H9 (cell line): ENCODE data around the gene FFAR3. TPM values are rescaled to one million over a fixed set of nuclear protein-coding genes. Genes with fewer than 3 reads are reported as not detected.

ENCODE experiments used
- DNase-seq: peaks from one replicate; pipeline ENCODE4 v3.0.0-alpha.2; 2017
- H2AFZ ChIP-seq: one replicate; pipeline ENCODE4 v1.6.1; 2013; ENCODE audit warnings: mild to moderate bottlenecking, low read length, control low read depth, moderate library complexity
- H2AK5ac ChIP-seq: 2 replicates; pipeline ENCODE4 v1.6.1; 2013; ENCODE audit warnings: low read length, control low read depth, mixed read lengths; ENCODE audit not compliant: insufficient read length
- H2BK120ac ChIP-seq: one replicate; pipeline ENCODE4 v1.6.1; 2013; ENCODE audit warnings: low read depth, mild to moderate bottlenecking, low read length, control low read depth, inconsistent platforms; ENCODE audit not compliant: poor library complexity, severe bottlenecking
- H2BK12ac ChIP-seq: 2 replicates; pipeline ENCODE4 v1.6.1; 2013; ENCODE audit warnings: low read length, control low read depth, mixed read lengths, low read depth; ENCODE audit not compliant: insufficient read length
- H2BK15ac ChIP-seq: 2 replicates; pipeline ENCODE4 v1.6.1; 2013; ENCODE audit warnings: low read depth, low read length, control low read depth
- H2BK20ac ChIP-seq: one replicate; pipeline ENCODE4 v1.6.1; 2013; ENCODE audit warnings: low read depth, mild to moderate bottlenecking, low read length, control low read depth, inconsistent platforms; ENCODE audit not compliant: poor library complexity, severe bottlenecking
- H2BK5ac ChIP-seq: 2 replicates; pipeline ENCODE4 v1.6.1; 2013; ENCODE audit warnings: low read length, control low read depth, mixed read lengths; ENCODE audit not compliant: insufficient read length
- H3K14ac ChIP-seq: 2 replicates; pipeline ENCODE4 v1.6.1; 2013; ENCODE audit warnings: low read length, control low read depth; ENCODE audit not compliant: insufficient read depth
- H3K18ac ChIP-seq: 2 replicates; pipeline ENCODE4 v1.6.1; 2013; ENCODE audit warnings: low read depth, mild to moderate bottlenecking, mixed read lengths, low read length, control low read depth; ENCODE audit not compliant: insufficient read length
- H3K23ac ChIP-seq: 2 replicates; pipeline ENCODE4 v1.6.1; 2013; ENCODE audit warnings: low read length, control low read depth, mixed read lengths, low read depth; ENCODE audit not compliant: insufficient read length
- H3K23me2 ChIP-seq: 2 replicates; pipeline ENCODE4 v1.6.1; 2013; ENCODE audit warnings: low read depth, mild to moderate bottlenecking, mixed read lengths, low read length, control low read depth; ENCODE audit not compliant: insufficient read length, poor library complexity, severe bottlenecking
- H3K27ac ChIP-seq: 2 replicates; pipeline ENCODE4 v1.5.1; 2013; ENCODE audit warnings: low read length, control low read depth, mixed read lengths, low read depth; ENCODE audit not compliant: insufficient read length
- H3K27me3 ChIP-seq: 2 replicates; pipeline ENCODE4 v1.6.1; 2013; ENCODE audit warnings: low read length, control low read depth, inconsistent platforms; ENCODE audit not compliant: insufficient read depth
- H3K4ac ChIP-seq: 2 replicates; pipeline ENCODE4 v1.6.1; 2013; ENCODE audit warnings: low read depth, mild to moderate bottlenecking, control low read depth, inconsistent platforms, low read length, moderate library complexity
- H3K4me1 ChIP-seq: 2 replicates; pipeline ENCODE4 v1.6.1; 2013; ENCODE audit warnings: low read length, control low read depth, inconsistent platforms; ENCODE audit not compliant: insufficient read depth
- H3K4me2 ChIP-seq: 2 replicates; pipeline ENCODE4 v1.6.1; 2013; ENCODE audit warnings: low read length, control low read depth, mixed read lengths; ENCODE audit not compliant: insufficient read length, insufficient read depth
- H3K56ac ChIP-seq: 2 replicates; pipeline ENCODE4 v1.6.1; 2013; ENCODE audit warnings: low read depth, mild to moderate bottlenecking, mixed read lengths, low read length, control low read depth; ENCODE audit not compliant: insufficient read length
- H3K79me1 ChIP-seq: 2 replicates; pipeline ENCODE4 v1.6.1; 2013; ENCODE audit warnings: low read depth, mild to moderate bottlenecking, moderate library complexity, low read length, control low read depth, inconsistent platforms; ENCODE audit not compliant: insufficient read depth, poor library complexity, severe bottlenecking
- H3K79me2 ChIP-seq: 2 replicates; pipeline ENCODE4 v1.6.1; 2013; ENCODE audit warnings: low read length, control low read depth, inconsistent platforms; ENCODE audit not compliant: insufficient read depth
- H3K9ac ChIP-seq: 2 replicates; pipeline ENCODE4 v1.6.1; 2013; ENCODE audit warnings: low read length, control low read depth, mixed read lengths; ENCODE audit not compliant: insufficient read length; ENCODE audit errors: extremely low read depth
- H3K9me3 ChIP-seq: one replicate; pipeline ENCODE4 v1.6.1; 2013; ENCODE audit warnings: low read depth, low read length, inconsistent platforms; ENCODE audit not compliant: control insufficient read depth
- H3T11ph ChIP-seq: one replicate; pipeline ENCODE4 v1.6.1; 2013; ENCODE audit warnings: mild to moderate bottlenecking, low read length, control low read depth, inconsistent platforms
- H4K20me1 ChIP-seq: one replicate; pipeline ENCODE4 v1.6.1; 2013; ENCODE audit not compliant: control insufficient read depth, insufficient read length, insufficient read depth
- H4K5ac ChIP-seq: 2 replicates; pipeline ENCODE4 v1.6.1; 2013; ENCODE audit warnings: low read depth, mild to moderate bottlenecking, mixed read lengths, low read length, control low read depth; ENCODE audit not compliant: insufficient read length
- H4K8ac ChIP-seq: replicated peaks from 2 replicates; pipeline ENCODE4 v1.6.1; 2013; ENCODE audit warnings: low read length, control low read depth, mixed read lengths, low read depth; ENCODE audit not compliant: insufficient read length
- H4K91ac ChIP-seq: 2 replicates; pipeline ENCODE4 v1.6.1; 2013; ENCODE audit warnings: low read depth, mild to moderate bottlenecking, moderate library complexity, mixed read lengths, low read length, control low read depth; ENCODE audit not compliant: insufficient read length
- H3K27ac Mint-ChIP-seq, 3 experiments: 2 replicates in 2 of 3; 3 replicates in 1 of 3; pipeline ENCODE4 v1.8.0; 2020 to 2021; ENCODE audit warnings: mixed read lengths in 3 of 3, mild to moderate bottlenecking in 1 of 3, moderate library complexity in 1 of 3
- H3K27me3 Mint-ChIP-seq: 2 replicates; pipeline ENCODE4 v1.8.0; 2021; ENCODE audit warnings: low read depth, mild to moderate bottlenecking, moderate library complexity, mixed read lengths
- H3K36me3 Mint-ChIP-seq, 3 experiments: 2 replicates in 2 of 3; 3 replicates in 1 of 3; pipeline ENCODE4 v1.8.0; 2020 to 2021; ENCODE audit warnings: low read depth in 3 of 3, mixed read lengths in 3 of 3; ENCODE audit not compliant: insufficient read depth in 1 of 3
- H3K4me1 Mint-ChIP-seq, 2 experiments: 2 replicates each; pipeline ENCODE4 v1.8.0; 2020; ENCODE audit warnings: mixed read lengths in 2 of 2
- H3K4me3 Mint-ChIP-seq, 2 experiments: 2 replicates in 1 of 2; 3 replicates in 1 of 2; pipeline ENCODE4 v1.8.0; 2020 to 2021; ENCODE audit warnings: mild to moderate bottlenecking in 2 of 2, mixed read lengths in 2 of 2, moderate library complexity in 1 of 2
- H3K9me3 Mint-ChIP-seq, 2 experiments: 2 replicates in 1 of 2; 3 replicates in 1 of 2; pipeline ENCODE4 v1.8.0; 2020; ENCODE audit warnings: mild to moderate bottlenecking in 2 of 2, mixed read lengths in 2 of 2, moderate library complexity in 1 of 2
- WGBS: extraction: QIAGEN DNeasy Blood & Tissue Kit; methylation state at CpG from one replicate; pipeline ENCODE4 v1.1.7; 2013; ENCODE audit warnings: missing lambda C conversion rate, low lambda C conversion rate, mixed read lengths; ENCODE audit not compliant: insufficient read length; ENCODE audit errors: extremely low coverage; 5-methylcytosine and 5-hydroxymethylcytosine counted together
- total RNA-seq: library from RNA; stranded (reverse); gene quantifications from 2 replicates; pipeline ENCODE4 v1.2.1, GENCODE V29; 2021
- TF ChIP-seq, protein P1 (sequence below): fragments of 200-600 bp; sonication (generic); conservative IDR thresholded peaks from 3 replicates; pipeline ENCODE4 v1.8.0; 2021; ENCODE audit warnings: antibody characterized with exemption, mild to moderate bottlenecking

Gene FFAR3
- total RNA-seq, 1 experiment from 2014 or later: not detected

DNA sequence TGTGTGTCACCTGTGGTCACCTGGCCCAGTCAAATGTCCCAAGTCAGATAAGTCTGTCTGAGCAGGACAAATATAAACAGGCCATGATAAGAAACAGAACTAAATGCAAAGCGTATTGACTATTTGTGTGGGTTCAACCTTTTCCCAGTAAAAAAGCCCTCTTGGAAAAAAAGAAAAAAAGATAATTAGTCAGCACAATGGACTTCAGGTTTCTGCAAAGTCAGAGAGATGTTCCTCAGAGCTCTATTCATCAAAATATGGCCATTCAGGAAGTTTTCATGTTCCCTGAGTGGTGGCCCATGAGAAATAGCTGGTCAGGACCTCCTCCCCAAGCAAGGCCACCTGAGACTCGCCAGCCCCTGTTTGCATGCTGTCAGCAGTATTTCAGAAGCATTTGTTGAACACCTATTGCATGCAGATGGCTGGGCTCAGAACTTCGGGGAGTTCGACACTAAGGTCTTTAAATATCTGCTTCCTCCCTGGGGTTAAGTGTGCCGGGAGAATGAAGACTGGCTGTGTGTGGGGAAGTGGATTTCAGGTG lies 2.7 kb downstream of the FFAR3 start:
- Mint-ChIP-seq H3K36me3 (no peaks in the 10 kb centered on the region), H3K27me3 (peaks cover 3% of the 10 kb centered on the region), H3K4me3 (no peak overlapping the region), H3K9me3 (no peaks in the 10 kb centered on the region), H3K4me1 (peaks cover 3 to 5% of the 10 kb centered on the region in 2 experiments; a peak in 3 of 4 replicates), H3K27ac (no peak overlapping the region; a peak in 1 of 7 replicates)
- Histone ChIP-seq H2AK5ac (no peak overlapping the region), H3K23ac (no peak overlapping the region), H3T11ph (no peak overlapping the region), H3K18ac (no peak overlapping the region), H3K9ac (no peak overlapping the region), H3K14ac (no peak overlapping the region), H3K56ac (no peak overlapping the region), H3K4me2 (no peak overlapping the region), H3K4me1 (no peaks in the 10 kb centered on the region), H4K20me1 (peaks cover 4% of the 10 kb centered on the region), H4K8ac (no peak overlapping the region), H4K5ac (no peak overlapping the region), H3K79me2 (no peaks in the 10 kb centered on the region), H4K91ac (no peak overlapping the region), H2AFZ (no peak overlapping the region), H3K4ac (no peak overlapping the region), H2BK120ac (no peak overlapping the region), H2BK5ac (no peak overlapping the region), H3K9me3 (no peaks in the 10 kb centered on the region), H2BK20ac (no peak overlapping the region), H3K23me2 (no peaks in the 10 kb centered on the region), H2BK15ac (no peak overlapping the region), H3K27ac (no peak overlapping the region), H2BK12ac (no peak overlapping the region), H3K27me3 (no peaks in the 10 kb centered on the region), H3K79me1 (no peaks in the 10 kb centered on the region)
- peak; percentile 4 for DNase-seq
- no CpG with 5 or more reads among the region's 5 CpGs for WGBS
- TF ChIP-seq, protein P1, sequence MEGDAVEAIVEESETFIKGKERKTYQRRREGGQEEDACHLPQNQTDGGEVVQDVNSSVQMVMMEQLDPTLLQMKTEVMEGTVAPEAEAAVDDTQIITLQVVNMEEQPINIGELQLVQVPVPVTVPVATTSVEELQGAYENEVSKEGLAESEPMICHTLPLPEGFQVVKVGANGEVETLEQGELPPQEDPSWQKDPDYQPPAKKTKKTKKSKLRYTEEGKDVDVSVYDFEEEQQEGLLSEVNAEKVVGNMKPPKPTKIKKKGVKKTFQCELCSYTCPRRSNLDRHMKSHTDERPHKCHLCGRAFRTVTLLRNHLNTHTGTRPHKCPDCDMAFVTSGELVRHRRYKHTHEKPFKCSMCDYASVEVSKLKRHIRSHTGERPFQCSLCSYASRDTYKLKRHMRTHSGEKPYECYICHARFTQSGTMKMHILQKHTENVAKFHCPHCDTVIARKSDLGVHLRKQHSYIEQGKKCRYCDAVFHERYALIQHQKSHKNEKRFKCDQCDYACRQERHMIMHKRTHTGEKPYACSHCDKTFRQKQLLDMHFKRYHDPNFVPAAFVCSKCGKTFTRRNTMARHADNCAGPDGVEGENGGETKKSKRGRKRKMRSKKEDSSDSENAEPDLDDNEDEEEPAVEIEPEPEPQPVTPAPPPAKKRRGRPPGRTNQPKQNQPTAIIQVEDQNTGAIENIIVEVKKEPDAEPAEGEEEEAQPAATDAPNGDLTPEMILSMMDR: no peak
